K562 (cell line): ENCODE measurements around the gene NOTO. TPM values are rescaled to one million over a fixed set of nuclear protein-coding genes. Genes with fewer than 3 reads are reported as not detected.

Experiments used
- BCOR ChIP-seq: fragments of 450-650 bp; IDR thresholded peaks from 2 replicates; pipeline ENCODE4 v1.6.1; 2016
- CREM ChIP-seq: IDR thresholded peaks from 2 replicates; pipeline ENCODE4 v1.6.1; 2014; ENCODE audit warnings: antibody characterized with exemption, low read depth
- DNMT1 ChIP-seq: fragments of 450-650 bp; IDR thresholded peaks from 2 replicates; pipeline ENCODE4 v1.6.1; 2016; ENCODE audit warnings: antibody characterized with exemption, mild to moderate bottlenecking
- ETV5 ChIP-seq: sonication (generic); formaldehyde crosslinking; IDR thresholded peaks from 2 replicates; pipeline ENCODE4 v1.4.0; 2020; ENCODE audit warnings: low read depth, mild to moderate bottlenecking, missing genetic modification reagents
- LCOR ChIP-seq: sonication (generic); formaldehyde crosslinking; IDR thresholded peaks from 2 replicates; pipeline ENCODE4 v1.8.0; 2022; ENCODE audit warnings: mild to moderate bottlenecking, missing genetic modification reagents
- MCM5 ChIP-seq: fragments of 450-650 bp; IDR thresholded peaks from 2 replicates; pipeline ENCODE4 v1.6.1; 2016; ENCODE audit warnings: low read depth
- MYBL2 ChIP-seq, 2 experiments: fragments of 450-650 bp in 1 of 2; sonication (generic) in 1 of 2; formaldehyde crosslinking in 1 of 2; IDR thresholded peaks; 2 replicates each; pipeline versions ENCODE4 v1.6.1 to v1.8.1; 2017 to 2022; ENCODE audit warnings: borderline replicate concordance in 1 of 2, inconsistent platforms in 1 of 2, low read depth in 1 of 2, mild to moderate bottlenecking in 1 of 2, missing genetic modification reagents in 1 of 2, moderate library complexity in 1 of 2
- PTRF ChIP-seq: fragments of 450-650 bp; IDR thresholded peaks from 2 replicates; pipeline ENCODE4 v1.6.1; 2016; ENCODE audit warnings: mild to moderate bottlenecking, missing genetic modification characterization, missing compliant biosample characterization
- RAD21 ChIP-seq, 2 experiments: fragments of 250-450 bp in 1 of 2; fragments of 450-650 bp in 1 of 2; sonication (Bioruptor Pico) in 1 of 2; formaldehyde crosslinking in 1 of 2; IDR thresholded peaks in 1 of 2; conservative IDR thresholded peaks in 1 of 2; 2 replicates each; pipeline versions ENCODE4 v1.4.0 to v1.8.0; 2020 to 2022; ENCODE audit warnings: mild to moderate bottlenecking in 2 of 2, moderate library complexity in 1 of 2
- RBBP5 ChIP-seq: fragments of 200-600 bp; sonication (generic); IDR thresholded peaks from 2 replicates; pipeline ENCODE4 v1.6.1; 2012; ENCODE audit warnings: borderline replicate concordance, mild to moderate bottlenecking, low read length, control low read depth, inconsistent platforms; ENCODE audit not compliant: insufficient read depth, poor library complexity, severe bottlenecking
- RNF219 ChIP-seq: fragments of 250-450 bp; sonication (Bioruptor Pico); IDR thresholded peaks from 2 replicates; pipeline ENCODE4 v1.5.0; 2022; ENCODE audit warnings: mild to moderate bottlenecking
- SAFB ChIP-seq: fragments of 200-400 bp; formaldehyde crosslinking; IDR thresholded peaks from 2 replicates; pipeline ENCODE4 v1.6.1; 2017; ENCODE audit warnings: low read depth, low read length, borderline replicate concordance
- ZKSCAN3 ChIP-seq: fragments of 250-450 bp; sonication (Bioruptor Pico); IDR thresholded peaks from 2 replicates; pipeline ENCODE4 v1.4.0; 2020
- ZNF280B ChIP-seq: fragments of 250-450 bp; sonication (Bioruptor Pico); IDR thresholded peaks from 2 replicates; pipeline ENCODE4 v1.5.1; 2021; ENCODE audit warnings: mild to moderate bottlenecking
- ZNF717 ChIP-seq: fragments of 250-450 bp; sonication (Bioruptor Pico); IDR thresholded peaks from 2 replicates; pipeline ENCODE4 v1.5.0; 2021
- polyA plus RNA-seq, 8 experiments: library from polyadenylated mRNA; depleted of rRNA in 4 of 8; stranded (reverse) in 5 of 8; unstranded in 3 of 8; fragments of >200 nt; fragmentation: Nextera tagmentation in 2 of 8; fragmentation: Illumina TruSeq in 1 of 8; extraction: Ambion mirVana in 2 of 8; extraction: Trizol in 1 of 8; gene quantifications; 2 replicates each; pipeline versions ENCODE4 v1.2.1 to v1.2.3, GENCODE V29; 2011 to 2014; ENCODE audit warnings: inconsistent platforms in 1 of 8, missing spikeins in 1 of 8
- total RNA-seq, 7 experiments: library from RNA; depleted of rRNA in 6 of 7; stranded (reverse); fragments of >200 nt in 6 of 7; fragmentation: Illumina TruSeq in 2 of 7; extraction: Trizol in 2 of 7; gene quantifications; 2 replicates each; pipeline versions ENCODE4 v1.2.1 to v1.2.3, GENCODE V29; 2011 to 2021; ENCODE audit warnings: low replicate concordance in 1 of 7
- TF ChIP-seq, protein P1 (sequence below): fragments of 450-650 bp; IDR thresholded peaks from 2 replicates; pipeline ENCODE4 v1.6.1; 2017; ENCODE audit warnings: antibody characterized with exemption
- TF ChIP-seq, protein P2 (sequence below), 2 experiments: fragments of 450-650 bp; IDR thresholded peaks; 2 replicates each; pipeline ENCODE4 v1.6.1; 2018; ENCODE audit warnings: mild to moderate bottlenecking in 2 of 2, low read depth in 1 of 2; ENCODE audit not compliant: partially characterized antibody in 2 of 2

Gene NOTO
- total and polyA plus RNA-seq, 9 of the 15 experiments (the other 6 are each of a cell fraction or from before 2014, with no cell fraction given) = not detected

DNA sequence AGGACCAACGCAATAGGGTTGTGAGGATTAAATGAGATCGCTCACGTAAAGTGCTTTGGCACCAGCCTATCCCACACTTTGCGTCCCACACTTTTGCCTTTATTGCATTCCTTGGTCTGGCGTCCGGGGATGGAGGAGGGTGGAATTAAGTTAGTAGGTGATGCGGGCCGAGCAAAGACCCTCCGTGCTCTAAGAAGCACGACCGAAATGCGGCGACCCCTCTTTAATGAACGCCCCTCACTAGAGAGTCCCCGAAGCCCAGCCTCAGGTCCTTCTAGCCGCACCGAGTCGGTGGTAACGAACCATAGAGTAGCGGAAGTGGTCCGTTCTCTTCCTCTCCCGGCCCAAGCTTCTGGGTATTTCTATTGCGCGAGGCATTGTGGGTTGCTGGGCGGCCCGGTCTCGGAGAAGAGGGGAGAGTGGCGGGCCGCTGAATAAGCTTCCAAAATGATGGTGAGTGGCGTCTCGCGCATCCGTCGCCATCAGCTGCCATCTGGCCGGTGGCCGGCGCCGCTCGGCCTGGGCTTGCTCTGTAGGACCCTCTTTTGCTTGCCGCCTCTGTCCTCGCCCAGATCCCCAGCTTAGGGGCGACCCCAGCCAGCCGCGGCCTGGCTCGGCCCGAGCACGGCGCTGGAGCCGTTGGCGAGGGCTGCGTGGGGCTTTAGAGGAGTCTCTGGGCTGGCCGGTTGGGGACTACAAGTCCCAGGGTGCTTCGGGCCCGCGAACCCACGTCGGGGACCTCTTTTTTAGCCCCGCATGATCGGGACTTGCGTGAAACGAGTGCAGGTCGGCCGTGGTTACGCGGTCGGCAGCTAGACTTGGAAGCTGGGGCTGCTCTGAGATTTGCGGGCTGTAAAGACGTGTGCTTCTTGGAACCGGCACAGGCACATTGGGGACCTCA is 31.8 kb downstream of the NOTO start, which contains the start of gene CCT7 (continued):
- TF ChIP-seq ETV5 (CRISPR knock-in tag) (no peak), BCOR (no peak), ZNF717 (CRISPR knock-in tag) (no peak), LCOR (no peak; the same call in 1 of the 2 replicates), SAFB (peak; percentile 93), ZNF280B (no peak), MYBL2 (IDR thresholded peaks at IDR 0.05; ENCODE audit: low read depth) (no peak), MYBL2 (CRISPR knock-in tag; IDR thresholded peaks at IDR 0.05; ENCODE audit: borderline replicate concordance) (no peak), MCM5 (no peak), CREM (peak; percentile 76), ZKSCAN3 (CRISPR knock-in tag) (no peak), PTRF (no peak), RNF219 (no peak), DNMT1 (no peak), RBBP5 (peak; percentile 99), RAD21 (CRISPR knock-in tag; conservative IDR thresholded peaks at IDR 0.05 in 1 of 2, IDR thresholded peaks at IDR 0.05 in 1 of 2) (no peak)
- TF ChIP-seq, protein P1, sequence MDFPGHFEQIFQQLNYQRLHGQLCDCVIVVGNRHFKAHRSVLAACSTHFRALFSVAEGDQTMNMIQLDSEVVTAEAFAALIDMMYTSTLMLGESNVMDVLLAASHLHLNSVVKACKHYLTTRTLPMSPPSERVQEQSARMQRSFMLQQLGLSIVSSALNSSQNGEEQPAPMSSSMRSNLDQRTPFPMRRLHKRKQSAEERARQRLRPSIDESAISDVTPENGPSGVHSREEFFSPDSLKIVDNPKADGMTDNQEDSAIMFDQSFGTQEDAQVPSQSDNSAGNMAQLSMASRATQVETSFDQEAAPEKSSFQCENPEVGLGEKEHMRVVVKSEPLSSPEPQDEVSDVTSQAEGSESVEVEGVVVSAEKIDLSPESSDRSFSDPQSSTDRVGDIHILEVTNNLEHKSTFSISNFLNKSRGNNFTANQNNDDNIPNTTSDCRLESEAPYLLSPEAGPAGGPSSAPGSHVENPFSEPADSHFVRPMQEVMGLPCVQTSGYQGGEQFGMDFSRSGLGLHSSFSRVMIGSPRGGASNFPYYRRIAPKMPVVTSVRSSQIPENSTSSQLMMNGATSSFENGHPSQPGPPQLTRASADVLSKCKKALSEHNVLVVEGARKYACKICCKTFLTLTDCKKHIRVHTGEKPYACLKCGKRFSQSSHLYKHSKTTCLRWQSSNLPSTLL = no peak
- TF ChIP-seq, protein P2, sequence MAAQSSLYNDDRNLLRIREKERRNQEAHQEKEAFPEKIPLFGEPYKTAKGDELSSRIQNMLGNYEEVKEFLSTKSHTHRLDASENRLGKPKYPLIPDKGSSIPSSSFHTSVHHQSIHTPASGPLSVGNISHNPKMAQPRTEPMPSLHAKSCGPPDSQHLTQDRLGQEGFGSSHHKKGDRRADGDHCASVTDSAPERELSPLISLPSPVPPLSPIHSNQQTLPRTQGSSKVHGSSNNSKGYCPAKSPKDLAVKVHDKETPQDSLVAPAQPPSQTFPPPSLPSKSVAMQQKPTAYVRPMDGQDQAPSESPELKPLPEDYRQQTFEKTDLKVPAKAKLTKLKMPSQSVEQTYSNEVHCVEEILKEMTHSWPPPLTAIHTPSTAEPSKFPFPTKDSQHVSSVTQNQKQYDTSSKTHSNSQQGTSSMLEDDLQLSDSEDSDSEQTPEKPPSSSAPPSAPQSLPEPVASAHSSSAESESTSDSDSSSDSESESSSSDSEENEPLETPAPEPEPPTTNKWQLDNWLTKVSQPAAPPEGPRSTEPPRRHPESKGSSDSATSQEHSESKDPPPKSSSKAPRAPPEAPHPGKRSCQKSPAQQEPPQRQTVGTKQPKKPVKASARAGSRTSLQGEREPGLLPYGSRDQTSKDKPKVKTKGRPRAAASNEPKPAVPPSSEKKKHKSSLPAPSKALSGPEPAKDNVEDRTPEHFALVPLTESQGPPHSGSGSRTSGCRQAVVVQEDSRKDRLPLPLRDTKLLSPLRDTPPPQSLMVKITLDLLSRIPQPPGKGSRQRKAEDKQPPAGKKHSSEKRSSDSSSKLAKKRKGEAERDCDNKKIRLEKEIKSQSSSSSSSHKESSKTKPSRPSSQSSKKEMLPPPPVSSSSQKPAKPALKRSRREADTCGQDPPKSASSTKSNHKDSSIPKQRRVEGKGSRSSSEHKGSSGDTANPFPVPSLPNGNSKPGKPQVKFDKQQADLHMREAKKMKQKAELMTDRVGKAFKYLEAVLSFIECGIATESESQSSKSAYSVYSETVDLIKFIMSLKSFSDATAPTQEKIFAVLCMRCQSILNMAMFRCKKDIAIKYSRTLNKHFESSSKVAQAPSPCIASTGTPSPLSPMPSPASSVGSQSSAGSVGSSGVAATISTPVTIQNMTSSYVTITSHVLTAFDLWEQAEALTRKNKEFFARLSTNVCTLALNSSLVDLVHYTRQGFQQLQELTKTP (IDR thresholded peaks at IDR 0.05; ENCODE audit: low read depth in 1 of 2, partially characterized antibody in 2 of 2) = peak; percentile 30 to 91
